ENCODE results near the gene TFPT.
A peak's percentile ranks its signal among the peaks of the same experiment; 100 is the strongest.
"Not testable (repeated sequence)": the region's sequence is repeated elsewhere in the genome, so short reads cannot be mapped to it uniquely, and the experiment has no call there.

TFPT gene

GRCh38 chr19:54106716-54107115, 8.7 kb downstream of the TFPT start:
- Histone ChIP-seq H3K9ac (ENCODE audit: low read depth, low read length) (no peak overlapping the region), H3K36me3 (ENCODE audit: insufficient read depth, low read depth, low read length) (peaks cover 65% of the 10 kb centered on the region)

DNA sequence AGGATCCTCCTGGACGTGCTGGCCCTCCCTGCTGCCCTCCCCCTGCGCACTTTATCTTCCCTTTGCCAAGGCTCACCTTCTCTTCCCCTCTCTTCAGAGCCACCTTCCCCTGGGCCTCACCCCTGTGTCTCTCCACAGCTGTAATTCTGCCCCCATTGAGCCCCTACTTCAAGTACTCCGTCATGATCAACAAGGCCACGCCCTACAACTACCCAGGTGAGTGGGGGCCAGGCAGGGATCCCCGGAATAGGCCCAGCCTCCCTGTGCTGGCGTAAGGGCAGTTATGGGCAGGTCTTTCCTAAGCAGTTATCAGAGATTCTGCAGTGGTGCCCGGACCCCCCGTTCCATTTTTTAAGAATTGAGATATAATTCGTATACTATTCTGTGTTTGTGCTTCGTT, 9.7 kb downstream of the TFPT start:
- Histone ChIP-seq H3K27me3 (ENCODE audit: insufficient read depth, low read length) (no peaks in the 10 kb centered on the region), H3K9me3 (ENCODE audit: insufficient read depth, low read depth, low read length) (no peaks in the 10 kb centered on the region), H3K9ac (ENCODE audit: low read depth, low read length) (no peak overlapping the region), H3K4me3 (ENCODE audit: low read length) (no peak overlapping the region), H3K4me1 (ENCODE audit: insufficient read depth, low read length) (no peaks in the 10 kb centered on the region), H3K27ac (ENCODE audit: low read length) (no peak overlapping the region), H3K36me3 (ENCODE audit: insufficient read depth, low read depth, low read length) (peaks cover 60% of the 10 kb centered on the region)

More at GRCh38 chr19:54106716-54107115, 8.7 kb downstream of the TFPT start:
- H3K27ac ChIP-seq (ENCODE audit: low read length) = no peak overlapping the region
- H3K4me3 ChIP-seq (ENCODE audit: low read length) = no peak overlapping the region
- no peaks in the 10 kb centered on the region for H3K9me3 ChIP-seq (ENCODE audit: insufficient read depth, low read depth, low read length)
- no peaks in the 10 kb centered on the region for H3K4me1 ChIP-seq (ENCODE audit: insufficient read depth, low read length)
- no peaks in the 10 kb centered on the region for H3K27me3 ChIP-seq (ENCODE audit: insufficient read depth, low read length)

GRCh38 chr19:54104998-54105715, 10.3 kb downstream of the TFPT start:
- peaks cover 54% of the 10 kb centered on the region for H3K36me3 ChIP-seq (ENCODE audit: insufficient read depth, low read depth, low read length)
- no peaks in the 10 kb centered on the region for H3K9me3 ChIP-seq (ENCODE audit: insufficient read depth, low read depth, low read length)
- no peak overlapping the region for H3K4me3 ChIP-seq (ENCODE audit: low read length)

GRCh38 chr19:54102421-54103169, 12.9 kb downstream of the TFPT start, which contains the start of gene NDUFA3:
Gene NDUFA3, plus strand, starts transcription at chr19:54102855. Its CDS starts 24 bp downstream, at chr19:54102879.
- H3K4me1 ChIP-seq (ENCODE audit: insufficient read depth, low read length) = no peaks in the 10 kb centered on the region
- H3K9ac ChIP-seq (ENCODE audit: low read depth, low read length) = peak within 1 kb of the TSS; percentile 95
- no peaks in the 10 kb centered on the region; the same call in 1 of the 2 replicates for H3K27me3 ChIP-seq (ENCODE audit: insufficient read depth, low read length)
- H3K36me3 ChIP-seq (ENCODE audit: insufficient read depth, low read depth, low read length) = peaks cover 28% of the 10 kb centered on the region
- H3K9me3 ChIP-seq (ENCODE audit: insufficient read depth, low read depth, low read length) = no peaks in the 10 kb centered on the region
- peak within 1 kb of the TSS; percentile 60 for H3K27ac ChIP-seq (ENCODE audit: low read length)
- H3K4me3 ChIP-seq (ENCODE audit: low read length) = peak within 1 kb of the TSS; percentile 95

More at GRCh38 chr19:54104998-54105715, 10.3 kb downstream of the TFPT start:
- H3K9ac ChIP-seq (ENCODE audit: low read depth, low read length) = no peak overlapping the region
- no peaks in the 10 kb centered on the region for H3K4me1 ChIP-seq (ENCODE audit: insufficient read depth, low read length)
- no peaks in the 10 kb centered on the region for H3K27me3 ChIP-seq (ENCODE audit: insufficient read depth, low read length)
- no peak overlapping the region for H3K27ac ChIP-seq (ENCODE audit: low read length)

DNA sequence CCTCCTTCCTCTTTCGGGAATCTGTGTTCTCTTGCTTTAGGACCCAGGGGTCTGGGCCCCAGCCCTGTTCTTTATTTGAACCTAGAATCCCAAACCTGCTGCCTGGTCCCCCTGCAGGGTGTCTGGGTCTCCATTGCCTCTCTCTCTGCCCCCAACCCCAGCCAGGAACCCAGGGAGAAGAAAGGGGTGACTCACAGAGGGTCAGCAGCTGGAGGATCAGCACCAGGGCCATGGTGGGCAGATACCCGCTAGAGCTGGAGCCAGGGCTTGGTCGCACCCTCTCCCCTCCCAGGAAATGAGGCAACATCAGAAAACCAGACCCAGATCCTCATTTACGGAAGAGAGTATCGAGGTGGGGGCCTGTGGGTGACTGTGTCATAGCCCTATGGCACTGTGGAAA, 14.9 kb downstream of the TFPT start, which contains the start of gene OSCAR:
Gene OSCAR (minus strand): TSS at position 243 of the 400 bp plus-strand sequence. CDS start 11 bp downstream, at position 232.
- Histone ChIP-seq H3K9ac (ENCODE audit: low read depth, low read length) (no peak within 1 kb of the TSS), H3K27ac (ENCODE audit: low read length) (no peak within 1 kb of the TSS), H3K4me1 (ENCODE audit: insufficient read depth, low read length) (no peaks in the 10 kb centered on the region; the same call in 1 of the 2 replicates), H3K27me3 (ENCODE audit: insufficient read depth, low read length) (peaks cover 20% of the 10 kb centered on the region), H3K36me3 (ENCODE audit: insufficient read depth, low read depth, low read length) (peaks cover 8% of the 10 kb centered on the region), H3K9me3 (ENCODE audit: insufficient read depth, low read depth, low read length) (no peaks in the 10 kb centered on the region), H3K4me3 (ENCODE audit: low read length) (no peak within 1 kb of the TSS)

- H3K4me3 ChIP-seq (ENCODE audit: low read length); H3K27ac ChIP-seq (ENCODE audit: low read length); H3K9ac ChIP-seq (ENCODE audit: low read depth, low read length); H3K9me3 ChIP-seq (ENCODE audit: insufficient read depth, low read depth, low read length); H3K4me1 ChIP-seq (ENCODE audit: insufficient read depth, low read length); H3K36me3 ChIP-seq (ENCODE audit: insufficient read depth, low read depth, low read length): not testable (repeated sequence)
- H3K27me3 ChIP-seq (ENCODE audit: insufficient read depth, low read length) = peaks cover 27% of the 10 kb centered on the region
Observed at GRCh38 chr19:54099903-54100255, 15.6 kb downstream of the TFPT start.

GRCh38 chr19:54099190-54099902, 16.1 kb downstream of the TFPT start:
- Histone ChIP-seq H3K4me3 (ENCODE audit: low read length) (no peak overlapping the region), H3K27ac (ENCODE audit: low read length) (no peak overlapping the region), H3K4me1 (ENCODE audit: insufficient read depth, low read length) (no peaks in the 10 kb centered on the region; the same call in 1 of the 2 replicates)

GRCh38 chr19:54096617-54097106, 18.8 kb downstream of the TFPT start:
- H3K36me3 ChIP-seq (ENCODE audit: insufficient read depth, low read depth, low read length) = no peaks in the 10 kb centered on the region
- peaks cover 36% of the 10 kb centered on the region for H3K27me3 ChIP-seq (ENCODE audit: insufficient read depth, low read length)
- H3K4me1 ChIP-seq (ENCODE audit: insufficient read depth, low read length) = no peaks in the 10 kb centered on the region; the same call in 1 of the 2 replicates
- H3K9me3 ChIP-seq (ENCODE audit: insufficient read depth, low read depth, low read length) = no peaks in the 10 kb centered on the region
- H3K4me3 ChIP-seq (ENCODE audit: low read length) = peak overlapping the region; percentile 67; the same call in 1 of the 2 replicates
- H3K9ac ChIP-seq (ENCODE audit: low read depth, low read length) = peak overlapping the region; percentile 46; the same call in 1 of the 2 replicates
- H3K27ac ChIP-seq (ENCODE audit: low read length) = no peak overlapping the region

More at GRCh38 chr19:54099190-54099902, 16.1 kb downstream of the TFPT start:
- Histone ChIP-seq H3K9ac (ENCODE audit: low read depth, low read length) (no peak overlapping the region), H3K27me3 (ENCODE audit: insufficient read depth, low read length) (peaks cover 32% of the 10 kb centered on the region), H3K9me3 (ENCODE audit: insufficient read depth, low read depth, low read length) (no peaks in the 10 kb centered on the region), H3K36me3 (ENCODE audit: insufficient read depth, low read depth, low read length) (0 out of 2 replicates have a peak, but pooled peaks cover under 1% of the 10 kb centered on the region)

GRCh38 chr19:54095859-54096616, 19.4 kb downstream of the TFPT start:
- H3K9me3 ChIP-seq (ENCODE audit: insufficient read depth, low read depth, low read length); H3K4me1 ChIP-seq (ENCODE audit: insufficient read depth, low read length); H3K27ac ChIP-seq (ENCODE audit: low read length); H3K9ac ChIP-seq (ENCODE audit: low read depth, low read length); H3K36me3 ChIP-seq (ENCODE audit: insufficient read depth, low read depth, low read length): not testable (repeated sequence)
- H3K4me3 ChIP-seq (ENCODE audit: low read length) = peak overlapping the region; percentile 67; the same call in 1 of the 2 replicates
- H3K27me3 ChIP-seq (ENCODE audit: insufficient read depth, low read length) = peaks cover 36% of the 10 kb centered on the region

- Histone ChIP-seq H3K4me3 (ENCODE audit: low read length) (peak overlapping the region; percentile 67; the same call in 1 of the 2 replicates), H3K9me3 (ENCODE audit: insufficient read depth, low read depth, low read length) (no peaks in the 10 kb centered on the region), H3K9ac (ENCODE audit: low read depth, low read length) (no peak overlapping the region; the same call in 1 of the 2 replicates)
Observed at GRCh38 chr19:54095136-54095858, 20.2 kb downstream of the TFPT start.

More at GRCh38 chr19:54095136-54095858, 20.2 kb downstream of the TFPT start:
- Histone ChIP-seq H3K27ac (ENCODE audit: low read length) (no peak overlapping the region), H3K4me1 (ENCODE audit: insufficient read depth, low read length) (no peaks in the 10 kb centered on the region; the same call in 1 of the 2 replicates), H3K36me3 (ENCODE audit: insufficient read depth, low read depth, low read length) (no peaks in the 10 kb centered on the region), H3K27me3 (ENCODE audit: insufficient read depth, low read length) (peaks cover 36% of the 10 kb centered on the region)

Data from iPS-20b (cell line).